IPS DF 4.7 (cell line): ENCODE results near the gene RAB13.

ENCODE experiments used
- DNase-seq: peaks from one replicate; pipeline ENCODE4 v3.0.0-alpha.2; 2013; ENCODE audit warnings: low spot score; ENCODE audit errors: extremely low read depth

The RAB13 gene

GRCh38 chr1:153957744-153958110, 28.4 kb downstream of the RAB13 start:
- DNase-seq: no peak

GRCh38 chr1:153956997-153957715, 29.0 kb downstream of the RAB13 start:
- no peak for DNase-seq

GRCh38 chr1:153954826-153955225, 31.3 kb downstream of the RAB13 start:
- no peak for DNase-seq

- no peak for DNase-seq
These were observed 32.2 kb downstream of the RAB13 start for GRCh38 chr1:153953859-153954365.

- no peak for DNase-seq
These were observed 34.3 kb downstream of the RAB13 start for GRCh38 chr1:153951801-153952200.

GRCh38 chr1:153951183-153951582, 35.0 kb downstream of the RAB13 start:
- DNase-seq: no peak

GRCh38 chr1:153946622-153947241, 39.4 kb downstream of the RAB13 start, which contains the start of gene DENND4B:
Gene DENND4B, minus strand, starts transcription at chr1:153946718. Its CDS starts 2,344 bp downstream, at chr1:153944374.
- no peak for DNase-seq

GRCh38 chr1:153945795-153946621, 40.1 kb downstream of the RAB13 start:
- DNase-seq: no peak

- DNase-seq: no peak
These were observed 40.9 kb downstream of the RAB13 start for GRCh38 chr1:153945131-153945794.

GRCh38 chr1:153944827-153945117, 41.4 kb downstream of the RAB13 start:
- DNase-seq: no peak

GRCh38 chr1:153944005-153944826, 41.9 kb downstream of the RAB13 start:
- no peak for DNase-seq

- no peak for DNase-seq
These were observed 43.2 kb downstream of the RAB13 start for GRCh38 chr1:153942766-153943549.

- no peak for DNase-seq
These were observed 44.1 kb downstream of the RAB13 start for GRCh38 chr1:153941826-153942725.

- DNase-seq: no peak
These were observed 45.4 kb downstream of the RAB13 start for GRCh38 chr1:153940756-153941155.

GRCh38 chr1:153939476-153939875, 46.7 kb downstream of the RAB13 start:
- DNase-seq: no peak

GRCh38 chr1:153938996-153939395, 47.1 kb downstream of the RAB13 start:
- no peak for DNase-seq

- no peak for DNase-seq
These were observed 48.8 kb downstream of the RAB13 start for GRCh38 chr1:153937331-153937730.

GRCh38 chr1:153936011-153936802, 49.9 kb downstream of the RAB13 start:
- no peak for DNase-seq
